SJCRH30 (cell line): ENCODE data around the gene HFM1. TPM values are rescaled to one million over a fixed set of nuclear protein-coding genes. Genes with fewer than 3 reads are reported as not detected.
"Not testable (repeated sequence)": the region's sequence is repeated elsewhere in the genome, so short reads cannot be mapped to it uniquely, and the experiment has no call there.

ENCODE experiments used
- DNase-seq, 2 experiments: peaks; one replicate each; pipeline ENCODE4 v3.0.0-alpha.2; 2015 to 2020
- H3K27ac ChIP-seq: fragments of 250-450 bp; sonication (Bioruptor Pico); 2 replicates; pipeline ENCODE4 v1.5.1; 2020; ENCODE audit warnings: mild to moderate bottlenecking, moderate library complexity
- H3K27me3 ChIP-seq: fragments of 250-450 bp; sonication (Bioruptor Pico); 2 replicates; pipeline ENCODE4 v1.5.1; 2020; ENCODE audit warnings: mild to moderate bottlenecking, moderate library complexity
- H3K36me3 ChIP-seq: fragments of 250-450 bp; sonication (Bioruptor Pico); 2 replicates; pipeline ENCODE4 v1.5.1; 2020; ENCODE audit warnings: mild to moderate bottlenecking, moderate library complexity
- H3K4me1 ChIP-seq: fragments of 250-450 bp; sonication (Bioruptor Pico); 2 replicates; pipeline ENCODE4 v1.5.1; 2020; ENCODE audit warnings: mild to moderate bottlenecking, moderate library complexity
- H3K4me3 ChIP-seq: fragments of 250-450 bp; sonication (Bioruptor Pico); 2 replicates; pipeline ENCODE4 v1.5.1; 2020; ENCODE audit warnings: mild to moderate bottlenecking, moderate library complexity
- H3K9me3 ChIP-seq: fragments of 250-450 bp; sonication (Bioruptor Pico); replicated peaks from 2 replicates; pipeline ENCODE4 v1.5.1; 2020; ENCODE audit warnings: mild to moderate bottlenecking, moderate library complexity
- total RNA-seq: library from RNA; depleted of rRNA; stranded (reverse); fragments of >200 nt; shearing (Covaris generic); gene quantifications from 2 replicates; pipeline ENCODE4 v1.2.3, GENCODE V29; 2014

Gene HFM1
- total RNA-seq, 1 experiment from 2014 or later, result 6.9 TPM

DNA sequence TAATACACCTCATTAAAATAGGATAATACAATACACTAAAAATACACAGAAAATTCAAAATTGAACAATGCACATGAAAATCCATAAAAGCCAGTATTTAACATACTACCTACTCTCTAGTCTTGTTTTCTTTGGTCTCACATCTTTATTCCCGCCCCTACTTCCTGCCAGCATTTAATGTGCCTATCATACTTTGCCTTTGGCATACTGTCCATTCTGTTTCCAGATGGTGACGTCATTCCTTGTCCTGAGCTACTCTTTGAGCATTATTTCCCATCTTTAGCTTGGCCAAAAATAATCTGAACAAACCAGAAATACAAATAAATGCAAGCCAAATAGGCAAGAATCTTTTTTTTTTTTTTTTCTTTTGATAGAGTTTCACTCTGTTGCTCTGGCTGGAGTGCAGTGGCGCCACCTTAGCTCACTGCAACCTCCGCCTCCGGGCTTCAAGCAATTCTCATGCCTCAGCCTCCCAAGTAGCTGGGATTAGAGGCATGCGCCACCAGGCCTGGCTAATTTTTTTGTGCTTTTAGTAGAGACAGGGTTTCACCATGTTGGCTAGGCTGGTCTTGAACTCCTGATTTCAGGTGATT, 4.4 kb downstream of the HFM1 start:
- Histone ChIP-seq H3K4me3 (no peak overlapping the region), H3K27me3 (no peaks in the 10 kb centered on the region), H3K9me3 (no peaks in the 10 kb centered on the region), H3K36me3 (no peaks in the 10 kb centered on the region), H3K4me1 (peaks cover 2% of the 10 kb centered on the region; the same call in 1 of the 2 replicates), H3K27ac (no peak overlapping the region)
- no peak for DNase-seq

DNA sequence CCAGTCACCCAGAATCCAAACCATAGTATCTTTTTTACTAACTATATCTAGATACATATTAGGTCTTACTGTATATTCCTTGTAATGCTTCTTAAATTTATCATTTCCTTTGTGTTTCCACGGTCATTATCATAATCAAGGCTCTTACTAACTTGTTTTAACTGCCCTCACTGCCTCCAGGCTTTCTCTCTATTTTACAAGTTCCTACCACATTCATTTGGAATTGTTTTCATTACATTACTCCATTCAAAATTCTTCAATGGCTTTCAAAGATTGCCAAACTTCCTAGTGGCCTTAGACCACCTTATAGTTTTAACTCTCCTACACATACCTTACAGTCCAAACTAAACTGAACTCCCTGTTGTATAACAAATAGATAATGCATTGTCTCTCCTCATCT, 6.3 kb downstream of the HFM1 start:
- Histone ChIP-seq H3K4me3 (no peak overlapping the region), H3K27ac (no peak overlapping the region)
- no peak for DNase-seq

DNA sequence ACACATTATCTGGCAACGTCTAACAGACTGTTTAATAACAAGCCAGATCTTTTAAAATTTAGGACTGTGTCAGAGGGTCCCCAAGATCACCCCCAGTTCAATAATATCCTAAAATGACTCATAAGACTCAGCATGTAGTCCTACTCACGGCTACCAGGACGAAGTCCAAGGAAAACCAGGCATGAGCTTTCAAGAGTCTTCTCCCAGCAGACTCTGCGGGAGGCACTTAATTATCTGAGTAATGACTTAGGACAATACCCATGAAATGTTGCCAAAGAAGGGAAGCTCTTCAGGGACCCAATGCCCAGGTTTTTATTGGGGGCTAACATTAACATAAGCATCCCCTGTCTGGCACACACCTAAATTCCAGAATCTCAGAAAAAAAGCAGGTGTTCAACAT, 7.0 kb downstream of the HFM1 start:
- Histone ChIP-seq H3K9me3 (no peaks in the 10 kb centered on the region), H3K27me3 (no peaks in the 10 kb centered on the region), H3K4me1 (no peaks in the 10 kb centered on the region), H3K4me3 (no peak overlapping the region), H3K36me3 (no peaks in the 10 kb centered on the region; the same call in 1 of the 2 replicates), H3K27ac (no peak overlapping the region)
- no peak for DNase-seq

More for the DNA sequence above, 6.3 kb downstream of the HFM1 start:
- H3K9me3 ChIP-seq, result no peaks in the 10 kb centered on the region
- no peaks in the 10 kb centered on the region for H3K27me3 ChIP-seq
- no peaks in the 10 kb centered on the region; the same call in 1 of the 2 replicates for H3K36me3 ChIP-seq
- H3K4me1 ChIP-seq, result no peaks in the 10 kb centered on the region

DNA sequence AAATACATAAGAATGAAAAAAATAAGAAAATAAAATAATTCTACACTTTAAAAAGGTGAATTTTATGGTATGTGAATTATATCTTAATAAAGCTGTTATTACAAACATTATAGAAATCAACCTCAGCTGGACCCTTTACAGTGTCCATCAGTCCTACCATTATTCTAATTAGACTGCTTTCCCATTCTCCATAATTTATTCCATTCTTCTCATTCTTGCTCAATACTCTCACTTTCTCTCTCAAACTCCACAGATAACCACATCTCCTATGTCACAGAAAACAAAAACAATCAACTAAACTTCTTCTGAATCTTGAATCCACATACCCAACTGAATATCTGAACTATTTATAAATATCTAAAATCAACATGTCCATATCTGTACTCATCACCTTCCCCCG, 11.6 kb downstream of the HFM1 start:
- no peak overlapping the region for H3K27ac ChIP-seq
- H3K4me1 ChIP-seq, result no peaks in the 10 kb centered on the region
- no peaks in the 10 kb centered on the region for H3K27me3 ChIP-seq
- H3K4me3 ChIP-seq, result no peak overlapping the region
- H3K9me3 ChIP-seq, result no peaks in the 10 kb centered on the region; the same call in 1 of the 2 replicates
- no peak for DNase-seq
- H3K36me3 ChIP-seq, result no peaks in the 10 kb centered on the region; the same call in 1 of the 2 replicates

DNA sequence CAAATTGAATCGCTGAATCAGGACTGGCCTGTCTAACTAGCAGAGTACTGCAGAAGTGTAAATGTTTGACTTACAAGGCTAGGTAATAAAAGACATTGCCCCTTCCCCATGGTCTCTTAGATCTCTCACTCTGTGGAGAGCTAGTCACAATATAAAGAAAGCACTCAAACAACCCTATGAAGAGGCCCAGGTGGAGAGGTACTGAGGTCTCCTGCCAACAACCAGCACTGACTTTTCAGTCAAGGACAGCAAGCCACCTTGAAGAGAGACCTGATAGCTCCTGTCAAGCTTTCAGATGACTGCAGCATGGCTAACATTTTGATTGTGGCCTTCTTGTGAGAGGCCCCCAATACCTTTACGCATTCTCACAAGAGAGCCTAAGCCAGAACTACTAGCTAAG, 18.5 kb downstream of the HFM1 start:
- DNase-seq, result no peak
- H3K27me3 ChIP-seq, result no peaks in the 10 kb centered on the region
- H3K4me1 ChIP-seq, result no peaks in the 10 kb centered on the region
- H3K27ac ChIP-seq, result no peak overlapping the region
- no peaks in the 10 kb centered on the region for H3K36me3 ChIP-seq
- H3K9me3 ChIP-seq, result no peaks in the 10 kb centered on the region
- H3K4me3 ChIP-seq, result no peak overlapping the region

DNA sequence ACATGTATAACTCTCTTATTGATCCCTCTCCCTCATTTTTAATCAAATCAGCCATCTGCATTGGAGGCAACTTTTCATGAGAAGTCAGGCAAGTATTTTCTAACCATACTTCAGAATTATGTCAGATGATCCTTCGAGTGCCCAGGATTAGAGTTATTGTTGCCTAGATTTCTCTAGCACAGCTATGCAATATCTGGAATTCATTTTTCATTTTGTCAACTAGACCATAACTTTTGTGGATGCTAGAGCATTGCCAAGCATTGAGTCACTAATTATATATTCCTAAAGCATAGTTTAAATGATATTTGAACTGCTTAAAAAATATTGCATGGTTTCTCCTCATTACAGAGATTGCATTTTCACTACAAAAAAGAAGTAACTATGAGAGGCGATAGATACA, 21.2 kb downstream of the HFM1 start:
- Histone ChIP-seq H3K9me3 (no peaks in the 10 kb centered on the region), H3K4me3 (no peak overlapping the region), H3K27me3 (no peaks in the 10 kb centered on the region), H3K36me3 (no peaks in the 10 kb centered on the region), H3K27ac (no peak overlapping the region), H3K4me1 (no peaks in the 10 kb centered on the region)
- no peak for DNase-seq

DNA sequence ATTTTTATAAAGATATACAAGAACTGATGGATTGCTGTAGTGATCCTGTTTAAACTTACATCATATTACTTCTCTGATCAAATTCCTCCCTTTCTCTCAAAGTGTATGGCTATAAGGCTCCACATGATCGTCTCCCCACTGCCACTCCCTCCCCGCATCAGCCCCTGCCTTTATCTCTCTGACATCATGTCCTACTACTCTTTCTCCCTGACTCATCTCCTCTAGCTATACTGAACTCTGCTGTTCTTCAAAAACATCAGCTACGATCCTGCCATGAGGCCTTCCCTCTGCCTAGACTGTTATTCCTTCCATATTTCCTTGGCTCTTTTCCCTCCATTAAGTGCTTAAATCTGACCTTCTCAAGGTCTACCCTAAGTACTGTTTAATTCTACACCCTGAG, 22.8 kb downstream of the HFM1 start:
- H3K4me3 ChIP-seq, result no peak overlapping the region
- DNase-seq, result no peak
- H3K27me3 ChIP-seq, result no peaks in the 10 kb centered on the region
- H3K4me1 ChIP-seq, result no peaks in the 10 kb centered on the region
- no peaks in the 10 kb centered on the region for H3K9me3 ChIP-seq
- H3K36me3 ChIP-seq, result no peaks in the 10 kb centered on the region
- no peak overlapping the region for H3K27ac ChIP-seq

DNA sequence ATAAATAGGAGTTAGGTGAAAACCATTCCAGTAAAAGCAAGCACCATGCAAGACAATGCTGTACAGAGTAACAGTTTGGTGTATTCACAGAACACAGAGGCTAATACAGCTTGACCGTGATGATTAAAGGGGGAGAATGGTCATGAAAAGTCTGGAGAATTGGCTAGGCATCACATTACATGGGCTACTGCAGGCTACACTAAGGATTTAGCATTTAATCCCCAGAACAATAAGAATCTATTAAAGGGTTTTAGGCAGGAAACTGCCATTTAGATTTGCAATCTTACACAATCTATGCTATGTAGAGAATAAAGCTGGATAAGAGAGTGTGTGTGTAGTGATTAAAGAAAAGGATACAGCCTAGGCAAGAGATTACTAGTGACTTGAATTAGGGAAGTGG, 30.6 kb downstream of the HFM1 start:
- DNase-seq, result peak; percentile 32 to 82
- H3K27ac ChIP-seq, result peak overlapping the region; percentile 13; the same call in 1 of the 2 replicates
- peaks cover 17% of the 10 kb centered on the region for H3K4me1 ChIP-seq
- no peaks in the 10 kb centered on the region for H3K36me3 ChIP-seq
- H3K27me3 ChIP-seq, result no peaks in the 10 kb centered on the region
- H3K4me3 ChIP-seq, result no peak overlapping the region
- H3K9me3 ChIP-seq, result no peaks in the 10 kb centered on the region; the same call in 1 of the 2 replicates

DNA sequence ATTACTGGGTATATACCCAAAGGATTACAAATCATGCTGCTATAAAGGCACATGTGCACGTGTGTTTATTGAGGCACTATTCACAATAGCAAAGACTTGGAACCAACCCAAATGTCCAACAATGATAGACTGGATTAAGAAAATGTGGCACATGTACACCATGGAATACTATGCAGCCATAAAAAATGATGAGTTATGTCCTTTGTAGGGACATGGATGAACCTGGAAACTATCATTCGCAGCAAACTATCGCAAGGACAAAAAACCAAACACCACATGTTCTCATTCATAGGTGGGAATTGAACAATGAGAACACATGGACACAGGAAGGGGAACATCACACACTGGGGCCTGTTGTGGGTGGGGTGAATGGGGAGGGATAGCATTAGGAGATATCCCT, 32.4 kb downstream of the HFM1 start:
- not testable (repeated sequence) for H3K4me3 ChIP-seq, H3K9me3 ChIP-seq, H3K27ac ChIP-seq, DNase-seq, H3K27me3 ChIP-seq, H3K36me3 ChIP-seq
- H3K4me1 ChIP-seq, result peaks cover 17% of the 10 kb centered on the region

DNA sequence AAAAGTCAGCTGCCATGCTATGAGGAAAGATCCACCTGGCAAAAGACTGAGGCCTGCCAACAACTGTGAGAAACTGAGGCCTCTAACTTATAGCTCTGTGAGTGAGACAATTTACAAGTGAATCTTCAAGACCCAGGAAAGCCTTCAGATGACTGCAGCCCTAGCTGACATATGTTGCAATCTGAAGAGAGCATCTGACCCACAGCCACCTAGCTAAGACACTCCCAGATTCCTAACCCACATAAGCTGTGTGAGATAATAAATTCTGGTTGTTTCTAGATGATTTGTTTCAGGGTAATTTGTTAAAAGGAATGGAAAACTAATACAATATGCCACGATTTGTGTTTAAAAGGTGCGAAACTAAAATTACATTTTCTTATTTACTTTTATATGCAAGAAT, 55.1 kb downstream of the HFM1 start:
- Histone ChIP-seq H3K27me3 (no peaks in the 10 kb centered on the region), H3K36me3 (no peaks in the 10 kb centered on the region), H3K4me1 (no peaks in the 10 kb centered on the region), H3K4me3 (no peak overlapping the region), H3K9me3 (no peaks in the 10 kb centered on the region), H3K27ac (no peak overlapping the region)
- DNase-seq, result no peak

DNA sequence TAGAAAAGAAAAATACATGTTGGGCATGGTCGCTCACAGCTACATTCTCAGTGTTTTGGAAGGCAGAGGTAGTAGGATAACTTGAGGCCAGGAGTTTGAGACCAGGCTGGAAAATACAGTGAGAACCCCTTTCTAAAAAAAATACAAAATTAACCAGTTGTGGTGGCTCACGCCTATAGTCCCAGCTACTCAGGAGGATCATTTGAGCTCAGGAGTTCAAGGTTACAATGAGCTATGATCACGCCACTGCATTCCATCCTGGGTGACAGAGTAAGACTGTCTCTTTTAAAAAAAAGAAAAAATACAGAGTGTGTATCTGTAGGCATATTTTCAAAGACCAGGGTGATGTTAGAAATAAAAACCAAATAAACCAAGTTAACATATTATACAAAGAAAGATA, 57.8 kb downstream of the HFM1 start:
- Histone ChIP-seq H3K9me3 (no peaks in the 10 kb centered on the region), H3K4me3 (no peak overlapping the region), H3K36me3 (no peaks in the 10 kb centered on the region), H3K27me3 (no peaks in the 10 kb centered on the region), H3K27ac (no peak overlapping the region), H3K4me1 (no peaks in the 10 kb centered on the region)
- no peak for DNase-seq

DNA sequence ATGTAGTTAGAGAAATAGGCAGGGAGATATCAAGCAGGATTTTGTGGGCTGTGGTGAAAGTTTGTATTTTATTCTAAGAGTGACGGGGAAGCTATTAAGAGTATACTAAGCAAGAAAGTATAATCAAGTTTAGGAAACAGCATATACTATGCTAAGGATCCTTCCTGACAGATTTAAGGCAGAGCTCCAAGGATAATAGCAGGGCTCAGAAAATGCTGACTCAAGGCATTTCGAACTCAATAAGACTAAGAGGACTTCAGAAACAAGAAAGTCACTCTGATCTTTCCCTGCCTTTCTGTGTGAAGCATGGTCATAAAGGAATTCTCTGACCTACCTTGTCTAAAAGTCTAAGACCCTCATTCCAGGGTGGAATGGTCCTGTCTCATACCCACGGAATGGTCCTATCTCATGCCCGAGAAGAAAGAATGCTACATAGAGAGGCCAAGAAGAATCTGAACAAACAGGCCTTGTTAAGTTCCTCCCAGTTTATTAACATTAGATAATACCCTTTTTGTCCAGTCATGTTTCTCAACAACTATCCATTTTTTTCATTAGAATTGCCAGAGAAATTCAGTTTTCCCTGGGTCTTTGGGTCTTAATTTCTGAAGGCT, 59.1 kb downstream of the HFM1 start:
- no peak overlapping the region for H3K27ac ChIP-seq
- H3K4me3 ChIP-seq, result no peak overlapping the region
- H3K4me1 ChIP-seq, result no peaks in the 10 kb centered on the region
- no peaks in the 10 kb centered on the region for H3K36me3 ChIP-seq
- H3K27me3 ChIP-seq, result no peaks in the 10 kb centered on the region
- no peaks in the 10 kb centered on the region for H3K9me3 ChIP-seq
- no peak for DNase-seq

DNA sequence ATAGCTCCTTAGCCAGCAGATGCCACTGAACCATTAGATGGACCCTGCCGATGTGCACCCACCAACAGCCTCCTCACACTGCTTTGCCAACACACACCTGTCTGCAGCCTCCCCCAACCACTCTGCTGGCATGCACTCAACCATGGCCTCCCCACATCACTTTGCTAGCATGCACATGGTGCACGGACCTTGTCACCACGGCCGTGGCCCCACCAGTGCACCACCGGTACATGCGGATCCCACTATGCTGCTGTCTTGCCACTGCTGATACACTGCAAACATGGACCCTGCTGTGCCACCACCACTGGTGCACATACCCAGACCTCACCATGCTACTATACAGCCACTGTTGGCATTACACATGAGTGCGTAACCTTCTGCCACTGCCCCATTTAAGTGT, 66.1 kb downstream of the HFM1 start:
- peaks cover 5% of the 10 kb centered on the region for H3K4me1 ChIP-seq
- DNase-seq, result no peak
- H3K27me3 ChIP-seq, result no peaks in the 10 kb centered on the region
- no peaks in the 10 kb centered on the region for H3K36me3 ChIP-seq
- no peak overlapping the region for H3K4me3 ChIP-seq
- no peak overlapping the region for H3K27ac ChIP-seq
- H3K9me3 ChIP-seq, result no peaks in the 10 kb centered on the region; the same call in 1 of the 2 replicates

DNA sequence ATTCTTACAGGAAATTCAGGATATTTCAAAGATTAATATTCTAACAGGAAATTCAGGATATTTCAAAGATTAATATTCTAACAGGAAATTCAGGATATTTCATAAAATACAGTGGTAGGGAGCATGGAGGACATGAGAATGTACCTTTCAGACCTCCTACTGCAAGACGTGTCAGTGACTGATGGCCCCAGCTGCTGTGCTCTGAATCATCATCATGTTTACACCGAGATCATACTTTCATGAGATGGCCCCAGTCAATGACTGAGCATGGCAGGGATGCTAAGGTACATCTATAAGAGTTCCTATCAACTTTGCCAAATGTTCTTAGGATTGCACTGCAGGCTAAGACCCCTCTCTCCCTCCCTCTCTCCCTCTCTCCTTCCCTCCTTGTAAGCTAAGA, 69.0 kb downstream of the HFM1 start:
- DNase-seq, result peak; percentile 91 to 93
- peaks cover 5% of the 10 kb centered on the region for H3K4me1 ChIP-seq
- H3K27ac ChIP-seq, result peak overlapping the region; percentile 74
- H3K36me3 ChIP-seq, result no peaks in the 10 kb centered on the region
- no peaks in the 10 kb centered on the region for H3K27me3 ChIP-seq
- no peak overlapping the region for H3K4me3 ChIP-seq
- H3K9me3 ChIP-seq, result no peaks in the 10 kb centered on the region; the same call in 1 of the 2 replicates

DNA sequence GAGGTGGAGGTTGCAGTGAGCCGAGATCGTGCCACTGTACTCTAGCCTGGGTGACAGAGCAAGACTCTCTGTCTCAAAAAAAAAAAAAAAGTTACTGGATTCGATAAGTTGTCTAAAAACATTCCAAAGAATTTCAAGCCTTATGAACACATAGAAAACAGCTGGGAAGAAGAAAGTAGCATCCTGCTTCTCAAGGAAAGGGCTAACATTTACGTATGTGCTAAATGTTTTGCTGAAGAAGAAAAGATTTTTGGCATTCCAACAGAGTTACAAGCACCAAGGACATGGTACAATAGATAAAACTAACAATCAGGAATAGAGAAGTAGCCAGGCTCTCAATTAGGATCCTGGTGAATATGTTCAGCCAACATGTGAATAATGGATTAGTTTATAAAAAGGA, 69.8 kb downstream of the HFM1 start:
- H3K36me3 ChIP-seq, result no peaks in the 10 kb centered on the region
- peaks cover 5% of the 10 kb centered on the region for H3K4me1 ChIP-seq
- H3K27ac ChIP-seq, result peak overlapping the region; percentile 74; the same call in 1 of the 2 replicates
- no peak for DNase-seq
- no peaks in the 10 kb centered on the region for H3K27me3 ChIP-seq
- H3K9me3 ChIP-seq, result no peaks in the 10 kb centered on the region; the same call in 1 of the 2 replicates
- no peak overlapping the region for H3K4me3 ChIP-seq

DNA sequence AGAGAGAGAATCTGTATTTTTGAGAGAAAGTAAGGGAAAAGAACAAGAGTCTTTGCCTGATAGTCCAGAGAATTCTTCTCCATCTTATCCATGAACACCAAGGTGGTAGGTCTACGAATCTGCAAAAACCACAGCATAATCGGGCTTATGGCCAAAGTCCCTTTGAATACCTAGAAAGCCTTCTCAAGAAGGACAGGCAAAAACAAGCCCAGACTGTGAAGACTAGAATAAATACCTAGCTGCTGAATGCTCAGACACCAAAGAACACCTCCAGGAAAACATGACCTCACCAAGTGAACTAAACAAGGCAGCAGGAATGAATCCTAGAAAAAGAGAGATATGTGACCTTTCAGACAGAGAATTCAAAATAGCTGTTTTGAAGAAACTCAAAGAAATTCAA, 79.2 kb downstream of the HFM1 start:
- Histone ChIP-seq H3K4me1 (no peaks in the 10 kb centered on the region), H3K36me3 (no peaks in the 10 kb centered on the region), H3K27ac (no peak overlapping the region), H3K9me3 (no peaks in the 10 kb centered on the region), H3K4me3 (no peak overlapping the region), H3K27me3 (no peaks in the 10 kb centered on the region)
- DNase-seq, result no peak
